ENCODE data around the gene ZNF333.

Gene ZNF333
- 24.6 to 31.3 reads per million in 2 donors for total RNA-seq

- DNase-seq, result peak; percentile 98
Measured at GRCh38 chr19:14689598-14690503, at the start of gene ZNF333. ZNF333 (plus strand) TSS chr19:14690048; CDS start chr19:14693492, 3,444 bp downstream.

GRCh38 chr19:14648506-14648905, 41.3 kb upstream of the ZNF333 start:
- no peak for DNase-seq

GRCh38 chr19:14649020-14649419, 40.8 kb upstream of the ZNF333 start:
- DNase-seq, result no peak

GRCh38 chr19:14650161-14650560, 39.7 kb upstream of the ZNF333 start:
- no peak for DNase-seq

GRCh38 chr19:14654786-14655560, 34.9 kb upstream of the ZNF333 start:
- DNase-seq, result no peak

- DNase-seq, result no peak
Measured at GRCh38 chr19:14655726-14656125, 34.1 kb upstream of the ZNF333 start.

GRCh38 chr19:14659874-14660489, 29.9 kb upstream of the ZNF333 start:
- DNase-seq, result no peak

- no peak for DNase-seq
Measured at GRCh38 chr19:14661372-14661924, 28.4 kb upstream of the ZNF333 start.

GRCh38 chr19:14669940-14670339, 19.9 kb upstream of the ZNF333 start:
- DNase-seq, result no peak

- DNase-seq, result no peak
Measured at GRCh38 chr19:14670408-14670807, 19.4 kb upstream of the ZNF333 start.

GRCh38 chr19:14672188-14672872, 17.5 kb upstream of the ZNF333 start:
- no peak for DNase-seq

- DNase-seq, result no peak
Measured at GRCh38 chr19:14673088-14673487, 16.8 kb upstream of the ZNF333 start.

- no peak for DNase-seq
Measured at GRCh38 chr19:14674764-14675163, 15.1 kb upstream of the ZNF333 start, which contains the start of gene ADGRE3. ADGRE3 (minus strand) TSS chr19:14674844; CDS start chr19:14674770, 74 bp downstream.

GRCh38 chr19:14676762-14677161, 13.1 kb upstream of the ZNF333 start:
- DNase-seq, result no peak

GRCh38 chr19:14677464-14677863, 12.4 kb upstream of the ZNF333 start:
- DNase-seq, result no peak

- no peak for DNase-seq
Measured at GRCh38 chr19:14678199-14678598, 11.6 kb upstream of the ZNF333 start.

GRCh38 chr19:14682084-14682483, 7.8 kb upstream of the ZNF333 start:
- no peak for DNase-seq

- no peak for DNase-seq
Measured at GRCh38 chr19:14683439-14683838, 6.4 kb upstream of the ZNF333 start.

- DNase-seq, result peak; percentile 10
Measured at GRCh38 chr19:14686411-14686810, 3.4 kb upstream of the ZNF333 start.

GRCh38 chr19:14694641-14695266, 4.9 kb downstream of the ZNF333 start:
- DNase-seq, result no peak

- DNase-seq, result no peak
Measured at GRCh38 chr19:14695471-14695870, 5.6 kb downstream of the ZNF333 start.

GRCh38 chr19:14699641-14700040, 9.8 kb downstream of the ZNF333 start:
- no peak for DNase-seq
